PC-3 (cell line): ENCODE data around the gene ZNF765. TPM values are rescaled to one million over a fixed set of nuclear protein-coding genes. Genes with fewer than 3 reads are reported as not detected.
A peak's percentile ranks its signal among the peaks of the same experiment; 100 is the strongest.

Experiments
- ATAC-seq: fragments of 200-7000 bp; cut with Tn5 transposase; 2 replicates; pipeline ENCODE4 v1.9.1; 2020; ENCODE audit warnings: mild to moderate bottlenecking, moderate library complexity
- Bru-seq: library from RNA; stranded (reverse); fragments of 400-500 nt; gene quantifications from one replicate; lab custom pipeline; 2021; lab: Mats Ljungman, UMichigan
- BruChase-seq, 2 experiments: library from RNA; stranded (reverse); fragments of 400-500 nt; gene quantifications; one replicate each; lab custom pipeline; 2021; lab: Mats Ljungman, UMichigan
- BruUV-seq: library from RNA; stranded (reverse); fragments of 400-500 nt; replicated peaks from 2 replicates; lab custom pipeline; 2021; lab: Mats Ljungman, UMichigan
- CTCF ChIA-PET: fragments of 300-600 bp; sonication (Branson Sonifier 250); formaldehyde crosslinking; loops from one replicate; lab custom pipeline; 2022; ENCODE audit warnings: antibody characterized with exemption; lab: Charles Lee
- POLR2A ChIA-PET: fragments of 300-600 bp; sonication (Branson Sonifier 250); formaldehyde crosslinking; loops from one replicate; lab custom pipeline; 2022; ENCODE audit warnings: antibody characterized with exemption; ENCODE audit not compliant: unreplicated experiment; lab: Charles Lee
- DNase-seq: peaks from one replicate; pipeline ENCODE4 v3.0.0-alpha.2; 2015
- H2AFZ ChIP-seq: fragments of 300-600 bp; sonication (generic); 2 replicates; pipeline ENCODE4 v1.6.0; 2016; ENCODE audit warnings: antibody characterized with exemption, low read length
- H3F3A ChIP-seq: fragments of 300-600 bp; sonication (generic); one replicate; pipeline ENCODE4 v1.6.0; 2017; ENCODE audit warnings: antibody characterized with exemption, low read length, control low read depth, mild to moderate bottlenecking; ENCODE audit not compliant: unreplicated experiment
- H3K27ac ChIP-seq: fragments of 300-600 bp; sonication (generic); 2 replicates; pipeline ENCODE4 v1.5.1; 2016; ENCODE audit warnings: mild to moderate bottlenecking, low read length
- H3K27me3 ChIP-seq: fragments of 300-600 bp; sonication (generic); 2 replicates; pipeline ENCODE4 v1.6.1; 2016; ENCODE audit warnings: low read length, mixed read lengths
- H3K36me3 ChIP-seq: fragments of 300-600 bp; sonication (generic); 2 replicates; pipeline ENCODE4 v1.6.1; 2016; ENCODE audit warnings: low read depth, mixed run types, low read length, mixed read lengths
- H3K4me1 ChIP-seq: fragments of 300-600 bp; sonication (generic); 2 replicates; pipeline ENCODE4 v1.5.1; 2016; ENCODE audit warnings: low read length; ENCODE audit not compliant: insufficient read depth
- H3K4me2 ChIP-seq: fragments of 300-600 bp; sonication (generic); 2 replicates; pipeline ENCODE4 v1.6.0; 2016; ENCODE audit warnings: low read length
- H3K4me3 ChIP-seq: fragments of 300-600 bp; sonication (generic); 2 replicates; pipeline ENCODE4 v1.5.1; 2016; ENCODE audit warnings: mild to moderate bottlenecking, low read length, mixed read lengths
- H3K79me2 ChIP-seq: fragments of 300-600 bp; sonication (generic); 2 replicates; pipeline ENCODE4 v1.6.1; 2017; ENCODE audit warnings: low read length, mixed read lengths
- H3K9ac ChIP-seq: fragments of 300-600 bp; sonication (generic); 2 replicates; pipeline ENCODE4 v1.6.0; 2016; ENCODE audit warnings: mild to moderate bottlenecking, low read length
- H3K9me2 ChIP-seq: fragments of 300-600 bp; sonication (generic); replicated peaks from 2 replicates; pipeline ENCODE4 v1.6.1; 2016; ENCODE audit warnings: mixed run types, low read length, mixed read lengths
- H3K9me3 ChIP-seq: fragments of 300-600 bp; sonication (generic); 2 replicates; pipeline ENCODE4 v1.6.1; 2016; ENCODE audit warnings: low read length, mixed read lengths
- H4K20me1 ChIP-seq: fragments of 300-600 bp; sonication (generic); 2 replicates; pipeline ENCODE4 v1.6.1; 2016; ENCODE audit warnings: low read length, mixed read lengths
- CTCF ChIP-seq: fragments of 300-600 bp; sonication (generic); conservative IDR thresholded peaks from 2 replicates; pipeline ENCODE4 v1.5.1; 2017; ENCODE audit warnings: antibody characterized with exemption, low read depth, mild to moderate bottlenecking, low read length
- EZH2 ChIP-seq: fragments of 300-600 bp; sonication (generic); IDR thresholded peaks from one replicate; pipeline ENCODE4 v1.6.1; 2017; ENCODE audit warnings: antibody characterized with exemption, mild to moderate bottlenecking, low read length; ENCODE audit not compliant: unreplicated experiment
- EZH2phosphoT487 ChIP-seq: fragments of 300-600 bp; sonication (generic); IDR thresholded peaks from 2 replicates; pipeline ENCODE4 v1.6.1; 2018; ENCODE audit warnings: mild to moderate bottlenecking, antibody characterized with exemption, low read length, borderline replicate concordance
- intact Hi-C: fragments of 100-400 bp; cut with micrococcal nuclease; formaldehyde crosslinking; loops from 2 replicates; pipeline ENCODE4 v1.9.0; 2023
- long read RNA-seq: library from polyadenylated mRNA; unstranded; transcript quantifications from one replicate; pipeline ENCODE4 v2.0.0, GENCODE V29; 2021; ENCODE audit not compliant: unreplicated experiment
- total RNA-seq: library from RNA; depleted of rRNA; stranded (reverse); fragments of >200 nt; gene quantifications from 2 replicates; pipeline ENCODE4 v1.2.3, GENCODE V29; 2014; rRNA removed

ZNF765 gene
- total RNA-seq: 9.6 and 11.4 TPM in 2 replicates
- Bru-seq, nascent RNA: percentile 75 among the genes with signal in this experiment
- percentile 85 among the genes with signal in this experiment for BruChase-seq, experiment 1, labeled RNA remaining after a 6-hour chase
- percentile 85 among the genes with signal in this experiment for BruChase-seq, experiment 2, labeled RNA remaining after a 2-hour chase
- long read RNA-seq, full-length matches to known transcripts: 22 of 90 reads
- long read RNA-seq, partial matches to known transcripts: 9 of 90 reads
- long read RNA-seq, other reads (novel, unspliced or antisense): 59 of 90 reads

- TSS peak; percentile 65 for BruUV-seq
- Histone ChIP-seq H3K9me3 (0 out of 2 replicates have a peak, but pooled peaks cover 4% of the 10 kb centered on the region), H3K9ac (peak within 1 kb of the TSS; percentile 81), H3K27me3 (no peaks in the 10 kb centered on the region), H3K4me3 (peak within 1 kb of the TSS; percentile 87), H3K9me2 (no peaks in the 10 kb centered on the region), H3K27ac (peak within 1 kb of the TSS; percentile 51), H3K4me1 (peaks cover 7% of the 10 kb centered on the region; the same call in 1 of the 2 replicates), H2AFZ (peak within 1 kb of the TSS; percentile 85), H3K36me3 (peaks cover 18% of the 10 kb centered on the region), H3K79me2 (peaks cover 16% of the 10 kb centered on the region; the same call in 1 of the 2 replicates), H3F3A (no peaks in the 10 kb centered on the region), H3K4me2 (peak within 1 kb of the TSS; percentile 95), H4K20me1 (no peaks in the 10 kb centered on the region)
- TF ChIP-seq EZH2phosphoT487 (no peak), CTCF (peak; percentile 41)
- peak; percentile 88 for ATAC-seq
- intact Hi-C loops: loop anchor here (1.0 to 10.0 kb wide), 4 partner anchors 30 to 200 kb away; partner anchors contain the start of genes ZNF525, ZNF665 and ZNF761
- ChIA-PET POLR2A (no interaction called here), CTCF (interaction anchor here (1.5 kb wide), 1 partner anchor 29 kb away, joined by 3 read pairs; the partner anchor contains the start of gene ZNF525)
- DNase-seq: peak; percentile 94
These were observed at the start of gene ZNF765 for GRCh38 chr19:53394974-53395839. ZNF765 (plus strand) TSS chr19:53395149; CDS start chr19:53398016, 2,867 bp downstream.

DNA sequence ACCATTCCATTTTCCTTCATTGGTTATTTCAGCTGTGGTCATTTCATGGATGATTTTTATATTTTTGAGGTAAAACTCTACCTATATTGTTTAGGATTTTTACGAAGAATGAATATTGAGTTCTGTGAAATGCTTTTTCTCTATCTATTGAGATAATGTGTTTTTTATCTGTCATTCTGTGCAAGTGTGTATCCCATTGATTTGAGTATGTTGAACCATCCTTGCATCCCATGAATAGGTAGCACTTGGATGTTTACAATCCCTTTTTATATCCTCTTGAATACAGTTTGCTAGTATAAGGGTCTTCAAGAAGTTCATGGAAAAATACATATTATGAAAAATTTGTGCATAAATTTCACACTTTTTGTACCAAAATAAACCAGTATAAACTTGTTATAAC, 39.2 kb upstream of the ZNF765 start:
- intact Hi-C loops: no loop called here
- Histone ChIP-seq H3K27ac (no peak overlapping the region), H4K20me1 (no peaks in the 10 kb centered on the region), H3K4me3 (no peak overlapping the region), H3K9me3 (peaks cover 59% of the 10 kb centered on the region), H3K4me1 (no peaks in the 10 kb centered on the region), H3K9me2 (no peaks in the 10 kb centered on the region), H3K36me3 (peaks cover 52% of the 10 kb centered on the region), H3K79me2 (no peaks in the 10 kb centered on the region), H3K9ac (no peak overlapping the region), H3K27me3 (no peaks in the 10 kb centered on the region), H3F3A (no peaks in the 10 kb centered on the region), H3K4me2 (no peak overlapping the region), H2AFZ (no peak overlapping the region)
- no peak for DNase-seq
- ChIA-PET POLR2A (no interaction called here), CTCF (no interaction called here)
- TF ChIP-seq EZH2 (no peak), CTCF (no peak), EZH2phosphoT487 (no peak)
- BruUV-seq: no TSS peak
- ATAC-seq: no peak
